Stimulated activated CD8-positive, alpha-beta memory T cell treated with anti-CD3 and anti-CD28 coated beads, Interleukin-2, amount 100 ng/mL, for 1 hour (primary cell): Measurements from ENCODE around the gene FBXL4.

ENCODE experiments used
- DNase-seq, 2 donors: peaks; one replicate each; pipeline ENCODE4 v3.0.0-alpha.2; 2020; ENCODE audit warnings: low read depth in 2 of 2

Gene FBXL4

DNA sequence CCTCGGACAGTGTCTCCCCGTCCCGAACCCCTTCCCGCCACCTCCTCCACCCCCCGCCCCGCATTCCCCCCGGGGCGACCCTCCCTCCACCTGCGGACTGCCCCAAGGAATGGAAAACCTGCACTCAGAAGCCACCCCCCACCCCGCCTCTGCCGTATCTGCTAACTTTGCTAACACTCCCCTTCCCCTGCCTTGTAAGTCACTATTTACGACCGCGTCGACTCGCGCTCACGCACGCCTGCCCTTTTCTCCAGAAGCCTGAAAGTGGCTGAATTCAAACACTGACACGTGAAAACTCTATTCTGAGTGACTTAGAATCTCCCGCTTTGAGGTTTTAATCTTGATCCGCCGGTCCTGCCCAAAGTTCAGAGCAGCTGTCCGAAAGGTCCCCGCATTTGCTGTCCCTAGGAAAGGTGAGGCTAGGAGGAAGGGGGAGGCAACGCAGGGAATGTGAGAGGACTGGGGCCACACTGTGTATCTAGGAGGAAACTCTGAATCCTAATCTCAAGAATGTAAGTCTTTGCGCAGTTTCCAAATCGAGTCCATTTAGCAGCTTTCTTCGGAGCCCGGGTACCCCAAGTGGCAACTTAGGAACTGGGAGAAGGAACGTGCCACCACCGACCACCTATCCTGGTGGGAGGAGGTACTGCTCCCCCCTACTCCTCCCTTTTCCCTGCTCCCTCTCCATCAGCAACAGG is 122.7 kb downstream of the FBXL4 start:
- DNase-seq, result no peak

DNA sequence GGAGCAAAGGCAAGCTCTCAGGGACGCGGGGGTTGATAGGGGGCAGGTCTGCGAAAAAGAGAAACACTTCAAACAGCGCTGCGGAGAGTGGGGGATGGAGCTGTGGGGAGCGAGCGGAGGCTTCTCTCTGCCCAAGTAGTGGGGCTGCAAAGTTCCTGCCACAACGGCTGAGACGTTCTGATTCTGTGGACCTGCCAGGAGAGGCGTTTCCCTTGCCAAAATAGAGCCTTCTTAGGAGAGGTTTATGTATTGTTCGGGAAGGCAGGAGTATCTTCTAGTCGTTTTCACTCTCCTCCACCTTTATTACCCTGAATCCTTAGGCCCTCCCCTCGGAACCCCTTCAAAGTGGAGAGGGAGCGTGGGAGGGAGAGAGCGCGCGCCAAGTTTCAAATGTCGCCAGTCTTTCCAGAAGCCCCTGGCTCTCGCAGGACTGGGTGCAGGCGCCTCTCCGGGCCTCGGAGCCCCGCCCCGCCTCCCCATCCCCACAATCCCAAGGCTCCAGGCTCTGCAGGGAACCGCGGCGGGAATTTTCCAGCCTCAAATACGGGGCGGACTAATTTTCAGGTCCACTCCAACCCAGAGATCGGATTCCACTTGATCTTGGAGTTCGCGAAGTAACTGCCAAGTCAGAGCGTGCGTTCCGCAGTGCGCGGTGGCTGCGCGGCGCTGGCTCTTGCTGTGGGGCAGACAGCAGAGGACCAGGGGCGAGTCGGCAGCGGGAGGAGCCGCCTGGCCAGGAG is 123.4 kb downstream of the FBXL4 start:
- DNase-seq, result no peak

DNA sequence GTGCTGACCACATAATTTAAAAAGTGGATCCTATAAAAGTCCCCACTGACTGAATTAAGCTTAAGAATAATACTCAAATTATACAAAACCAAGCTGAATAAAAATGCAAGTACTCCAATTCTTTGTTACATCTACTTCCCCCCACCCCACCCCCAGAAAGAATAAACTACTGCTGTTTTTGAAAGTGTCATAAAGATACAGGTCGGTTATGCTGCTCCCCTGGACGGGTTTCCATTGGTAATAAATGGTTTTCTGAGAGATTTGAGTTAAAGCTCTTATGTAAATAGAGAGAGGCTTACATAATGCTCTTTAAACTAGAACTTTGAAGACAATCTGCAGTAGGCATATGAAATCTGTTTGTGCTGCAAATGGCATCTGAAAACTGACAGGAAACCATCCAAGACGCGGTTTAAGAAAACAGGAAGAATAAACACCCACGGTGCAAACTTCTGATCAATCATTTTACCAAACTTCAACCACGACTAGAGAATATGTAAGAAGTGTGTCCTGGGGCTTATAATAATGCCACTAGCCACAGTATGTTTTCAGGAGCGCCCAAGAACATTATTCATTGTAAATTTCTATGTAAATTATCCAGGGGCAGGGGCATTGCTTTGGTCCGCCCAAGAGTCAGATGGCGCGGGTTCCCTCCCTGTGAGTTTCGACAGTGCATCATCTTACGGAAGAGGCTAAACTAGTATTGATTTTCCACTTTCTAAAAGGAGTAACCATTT is 124.2 kb downstream of the FBXL4 start:
- no peak for DNase-seq

DNA sequence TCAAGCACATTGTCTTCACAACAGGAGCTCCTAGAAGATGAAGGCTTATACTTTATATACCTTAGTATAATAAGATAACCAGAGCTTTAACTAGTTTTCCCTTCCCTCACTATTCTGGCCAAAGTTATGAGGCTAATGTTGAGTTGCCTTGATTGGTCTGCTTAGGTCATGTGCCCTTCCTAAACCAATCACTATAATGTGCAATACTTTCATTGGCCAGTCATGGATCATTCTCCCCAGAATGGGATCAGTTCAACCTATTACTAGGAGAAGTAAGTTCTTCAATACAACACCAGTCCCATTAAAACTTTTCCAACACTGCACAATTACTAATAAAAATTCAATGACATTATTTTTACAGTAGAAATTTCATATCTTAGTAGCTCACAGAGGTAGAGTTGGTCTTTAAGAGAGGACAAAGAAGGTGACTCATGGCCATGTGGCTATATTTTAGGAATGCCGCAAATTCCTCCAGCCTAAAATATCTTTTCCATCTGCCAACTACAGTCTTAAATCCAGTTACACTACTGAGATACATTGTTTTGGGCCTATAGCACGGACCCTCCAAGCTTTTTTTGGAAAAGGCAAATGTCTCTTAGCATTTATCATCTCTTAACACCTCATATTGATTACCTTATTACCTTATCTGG is 125.9 kb downstream of the FBXL4 start:
- no peak for DNase-seq
